Upper lobe of left lung (tissue), 4 donors: ENCODE measurements around the gene XPNPEP1.

Source experiments
- CTCF ChIP-seq, 6 experiments: fragments of 450-650 bp in 4 of 6; fragments of 200-600 bp in 2 of 6; sonication (generic) in 2 of 6; IDR thresholded peaks; one replicate each; pipeline ENCODE4 v1.5.1; 2016 to 2019; ENCODE audit warnings: antibody characterized with exemption in 6 of 6
- EP300 ChIP-seq, 4 donors: sonication (generic); formaldehyde crosslinking; IDR thresholded peaks; one replicate each; pipeline ENCODE4 v1.5.1; 2017; ENCODE audit warnings: antibody characterized with exemption in 4 of 4, control low read depth in 2 of 4
- POLR2A ChIP-seq, 4 donors: fragments of 450-650 bp; IDR thresholded peaks; one replicate each; pipeline ENCODE4 v1.5.1; 2016 to 2017; ENCODE audit warnings: antibody characterized with exemption in 4 of 4, mild to moderate bottlenecking in 2 of 4

DNA sequence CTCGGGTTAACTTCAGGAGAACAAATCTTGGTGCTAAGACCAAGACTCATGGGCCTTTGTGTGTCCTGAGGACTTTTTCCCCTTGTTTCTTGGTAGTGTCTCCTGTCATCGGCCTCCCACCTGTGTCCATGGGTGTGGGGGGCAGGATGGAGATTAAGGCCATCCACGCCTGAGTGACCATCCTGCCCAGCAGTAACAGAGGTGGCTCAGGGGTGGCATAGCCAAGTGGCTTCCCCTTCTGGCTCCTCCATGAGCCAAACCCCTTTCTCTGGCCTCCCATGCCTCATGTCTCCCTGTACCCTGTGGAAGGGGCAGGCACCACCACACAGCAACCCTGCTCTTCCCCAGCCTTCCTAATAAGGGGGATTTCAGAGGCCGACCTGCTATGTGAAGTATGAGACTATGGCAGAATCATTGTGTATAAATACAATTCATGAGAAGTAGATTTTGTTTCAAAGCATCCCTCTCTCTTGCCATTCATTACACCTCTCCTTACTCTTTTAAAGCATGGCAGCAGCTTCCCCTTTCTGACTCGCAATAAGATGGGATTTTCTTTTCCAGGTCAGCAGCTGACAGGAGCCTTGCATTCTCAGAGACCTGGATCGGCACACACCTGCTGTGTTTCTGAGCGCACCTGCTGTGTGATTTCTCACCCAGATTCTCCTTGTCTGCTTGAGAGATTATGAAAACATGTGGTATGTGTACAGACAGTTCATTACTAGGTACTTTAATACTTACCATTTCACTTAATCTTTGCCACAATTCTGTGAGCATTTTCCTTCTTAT is 102.5 kb downstream of the XPNPEP1 start:
- no peak for TF ChIP-seq CTCF (IDR thresholded peaks at IDR 0.05)
- no peak for TF ChIP-seq POLR2A (IDR thresholded peaks at IDR 0.05)
- TF ChIP-seq EP300 (IDR thresholded peaks at IDR 0.05), result no peak
